Hepatocyte (in vitro differentiated cells): ENCODE results near the gene RUFY4.

Experiments
- EZH2phosphoT487 ChIP-seq: fragments of 200-600 bp; sonication (generic); IDR thresholded peaks from one replicate; pipeline ENCODE4 v1.6.1; 2018; ENCODE audit warnings: antibody characterized with exemption, mild to moderate bottlenecking, low read depth, moderate library complexity; ENCODE audit not compliant: unreplicated experiment, severe bottlenecking
- TF ChIP-seq, protein P1 (sequence below): fragments of 200-600 bp; sonication (generic); IDR thresholded peaks from 2 replicates; pipeline ENCODE4 v1.5.1; 2016; ENCODE audit warnings: antibody characterized with exemption, mild to moderate bottlenecking; ENCODE audit not compliant: poor library complexity

DNA sequence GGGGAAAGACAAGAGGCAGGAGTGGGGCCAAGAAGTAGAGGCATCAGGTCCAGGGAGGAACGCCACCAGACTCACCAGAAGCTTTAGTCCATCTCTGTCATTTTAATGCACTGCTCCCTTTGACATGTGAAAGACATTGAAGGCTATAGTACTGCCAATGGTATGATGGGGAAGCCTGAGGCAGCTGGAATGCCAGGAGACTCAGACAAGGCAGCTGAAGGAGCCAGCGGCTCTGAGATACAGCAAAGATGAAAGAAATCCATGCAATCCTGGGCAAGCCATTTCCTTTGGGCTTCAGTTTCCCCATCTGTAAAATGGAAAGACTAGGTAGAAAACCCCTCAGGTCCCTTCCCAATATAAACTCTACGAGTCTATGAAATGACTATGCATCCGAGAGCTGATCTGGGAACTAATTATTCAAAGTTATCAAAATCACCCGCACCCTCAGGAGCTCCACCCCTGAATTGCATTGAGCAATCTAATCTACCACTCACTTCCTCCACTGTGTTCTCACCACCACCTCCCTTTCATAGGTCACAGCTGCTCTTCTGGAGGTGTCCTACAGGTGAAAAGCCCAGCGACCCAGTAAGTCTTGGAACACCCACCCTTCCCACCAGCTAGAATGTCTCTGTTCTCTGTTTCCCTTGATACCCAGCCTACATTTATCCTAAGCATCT lies 59.9 kb downstream of the RUFY4 start:
- TF ChIP-seq, protein P1, sequence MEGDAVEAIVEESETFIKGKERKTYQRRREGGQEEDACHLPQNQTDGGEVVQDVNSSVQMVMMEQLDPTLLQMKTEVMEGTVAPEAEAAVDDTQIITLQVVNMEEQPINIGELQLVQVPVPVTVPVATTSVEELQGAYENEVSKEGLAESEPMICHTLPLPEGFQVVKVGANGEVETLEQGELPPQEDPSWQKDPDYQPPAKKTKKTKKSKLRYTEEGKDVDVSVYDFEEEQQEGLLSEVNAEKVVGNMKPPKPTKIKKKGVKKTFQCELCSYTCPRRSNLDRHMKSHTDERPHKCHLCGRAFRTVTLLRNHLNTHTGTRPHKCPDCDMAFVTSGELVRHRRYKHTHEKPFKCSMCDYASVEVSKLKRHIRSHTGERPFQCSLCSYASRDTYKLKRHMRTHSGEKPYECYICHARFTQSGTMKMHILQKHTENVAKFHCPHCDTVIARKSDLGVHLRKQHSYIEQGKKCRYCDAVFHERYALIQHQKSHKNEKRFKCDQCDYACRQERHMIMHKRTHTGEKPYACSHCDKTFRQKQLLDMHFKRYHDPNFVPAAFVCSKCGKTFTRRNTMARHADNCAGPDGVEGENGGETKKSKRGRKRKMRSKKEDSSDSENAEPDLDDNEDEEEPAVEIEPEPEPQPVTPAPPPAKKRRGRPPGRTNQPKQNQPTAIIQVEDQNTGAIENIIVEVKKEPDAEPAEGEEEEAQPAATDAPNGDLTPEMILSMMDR = no peak
- TF ChIP-seq EZH2phosphoT487 = no peak
